Uterus (tissue), 4 donors: ENCODE results near the gene ASPRV1. TPM values are rescaled to one million over a fixed set of nuclear protein-coding genes. Genes with fewer than 3 reads are reported as not detected.

Experiments used
- DNase-seq, 2 donors: peaks; one replicate each; pipeline ENCODE4 v3.0.0-alpha.2; 2019 to 2020
- H3K27ac ChIP-seq, 2 donors: fragments of 200-600 bp; sonication (generic); 1 replicate in 1 of 2; 2 replicates in 1 of 2; pipeline ENCODE4 v1.5.1; 2016 to 2018
- H3K27me3 ChIP-seq, 2 donors: fragments of 200-600 bp; sonication (generic); one replicate each; pipeline ENCODE4 v1.5.1; 2018 to 2019; ENCODE audit warnings: control low read depth in 1 of 2
- H3K36me3 ChIP-seq, 2 donors: fragments of 200-600 bp; sonication (generic); one replicate each; pipeline ENCODE4 v1.5.1; 2019; ENCODE audit warnings: control low read depth in 1 of 2
- H3K4me1 ChIP-seq, 2 donors: fragments of 200-600 bp; sonication (generic); one replicate each; pipeline ENCODE4 v1.5.1; 2018 to 2019; ENCODE audit warnings: control low read depth in 1 of 2
- H3K4me3 ChIP-seq, 2 donors: fragments of 200-600 bp; sonication (generic); 1 replicate in 1 of 2; 2 replicates in 1 of 2; pipeline ENCODE4 v1.5.1; 2018 to 2019; ENCODE audit warnings: mild to moderate bottlenecking in 1 of 2
- H3K9me3 ChIP-seq, 2 donors: fragments of 200-600 bp; sonication (generic); one replicate each; pipeline ENCODE4 v1.5.1; 2019; ENCODE audit warnings: control low read depth in 1 of 2
- CTCF ChIP-seq, 4 experiments: fragments of 200-600 bp in 2 of 4; fragments of 450-650 bp in 2 of 4; sonication (generic) in 2 of 4; IDR thresholded peaks; one replicate each; pipeline ENCODE4 v1.5.1; 2016 to 2019; ENCODE audit warnings: antibody characterized with exemption in 4 of 4, mild to moderate bottlenecking in 2 of 4, moderate library complexity in 1 of 4
- POLR2A ChIP-seq, 2 donors: fragments of 450-650 bp; IDR thresholded peaks; one replicate each; pipeline ENCODE4 v1.6.1; 2016; ENCODE audit warnings: antibody characterized with exemption in 2 of 2, mild to moderate bottlenecking in 1 of 2, moderate library complexity in 1 of 2
- intact Hi-C: fragments of 100-400 bp; cut with DNase I; formaldehyde crosslinking; loops from one replicate; pipeline ENCODE4 v1.15.1; 2023; ENCODE audit warnings: low total_unique reads
- total RNA-seq, 4 donors: library from RNA; depleted of rRNA in 3 of 4; stranded (reverse); fragments of >200 nt in 3 of 4; gene quantifications; one replicate each; pipeline versions ENCODE4 v1.1.0 to v1.2.4, GENCODE V29; 2014 to 2023
- donor health status: DM: yes; HTN: yes; CAD: no.

Gene ASPRV1
- total RNA-seq, 4 donors from 2014 or later = 4.4 to 8.1 (median 5.2) TPM; not detected in 1

DNA sequence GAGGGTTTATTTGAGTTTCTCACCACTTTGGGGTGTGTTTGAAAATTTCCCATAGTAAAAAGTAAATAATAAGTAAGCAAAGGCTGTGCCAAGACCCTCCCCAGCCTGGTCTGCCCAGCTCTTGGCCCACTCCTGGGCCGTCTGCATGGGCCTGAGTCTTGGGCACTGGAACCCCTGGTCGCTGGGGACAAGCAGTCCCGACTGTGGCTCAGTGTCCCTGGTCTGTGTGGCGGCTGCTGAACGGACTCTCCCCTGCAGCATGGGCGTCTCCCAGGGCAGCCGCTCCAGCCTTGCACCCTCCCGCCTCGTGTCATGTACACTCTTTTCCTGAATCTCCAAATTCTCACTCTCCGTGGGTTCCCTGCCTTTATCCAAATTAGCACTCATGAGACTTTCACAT lies 7.2 kb upstream of the ASPRV1 start:
- no peak overlapping the region for H3K4me3 ChIP-seq
- DNase-seq = no peak
- H3K4me1 ChIP-seq = no peaks in the 10 kb centered on the region
- TF ChIP-seq POLR2A (IDR thresholded peaks at IDR 0.05) (no peak), CTCF (IDR thresholded peaks at IDR 0.05) (no peak)
- H3K9me3 ChIP-seq = no peaks in the 10 kb centered on the region
- H3K27me3 ChIP-seq = no peaks in the 10 kb centered on the region
- H3K36me3 ChIP-seq = no peaks in the 10 kb centered on the region
- H3K27ac ChIP-seq = no peak overlapping the region
- intact Hi-C loops = no loop called here

DNA sequence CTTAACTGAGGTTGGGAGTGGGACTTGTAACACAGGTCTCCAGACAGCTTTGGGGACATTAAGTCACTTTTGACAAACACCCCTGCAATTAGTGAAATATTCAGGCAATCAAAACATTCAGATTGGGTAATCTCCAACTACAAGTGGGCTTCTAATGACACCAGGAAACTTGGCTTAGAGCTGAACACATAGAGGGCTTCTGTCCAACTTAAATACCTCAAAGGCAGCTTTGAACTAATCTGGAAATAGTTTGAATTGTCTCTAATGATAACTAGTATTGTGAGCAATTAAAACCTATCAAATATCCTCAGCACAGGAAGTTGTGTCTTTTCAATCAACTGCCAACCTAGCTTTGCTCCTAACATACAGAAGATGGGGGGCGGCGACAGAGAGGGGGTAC lies 5.1 kb upstream of the ASPRV1 start:
- H3K9me3 ChIP-seq = no peaks in the 10 kb centered on the region
- H3K27me3 ChIP-seq = no peaks in the 10 kb centered on the region
- intact Hi-C loops = no loop called here
- no peak for TF ChIP-seq CTCF (IDR thresholded peaks at IDR 0.05)
- no peak for TF ChIP-seq POLR2A (IDR thresholded peaks at IDR 0.05)
- H3K27ac ChIP-seq = no peak overlapping the region
- no peaks in the 10 kb centered on the region for H3K36me3 ChIP-seq
- no peaks in the 10 kb centered on the region for H3K4me1 ChIP-seq
- H3K4me3 ChIP-seq = no peak overlapping the region
- no peak for DNase-seq

GRCh38 chr2:69965756-69966445 lies 4.5 kb upstream of the ASPRV1 start:
- intact Hi-C loops = no loop called here

DNA sequence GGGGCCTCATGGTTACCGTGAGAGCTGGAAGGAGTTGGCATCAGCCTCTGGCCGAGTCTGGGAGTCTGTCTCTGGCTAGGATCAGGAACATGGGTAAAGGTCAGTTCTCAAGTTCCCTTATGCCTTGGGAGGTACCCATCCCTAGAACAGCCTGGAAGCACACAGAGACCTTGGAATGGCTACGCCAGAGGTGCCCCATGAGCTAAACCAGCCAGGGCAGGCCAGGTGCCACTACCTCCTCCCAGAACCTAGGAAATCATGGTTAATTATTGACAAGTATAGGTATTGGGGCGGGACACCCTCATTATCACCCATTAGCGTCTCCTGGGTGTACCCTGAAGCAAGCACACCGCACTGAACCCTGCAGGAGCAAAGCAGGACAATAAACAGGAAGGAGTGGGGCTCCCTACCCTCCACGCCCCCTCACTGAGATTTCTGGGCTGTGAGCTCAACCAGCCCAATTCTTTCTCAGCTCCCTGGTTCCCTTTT lies 3.0 kb upstream of the ASPRV1 start:
- DNase-seq = no peak
- intact Hi-C loops = no loop called here
- Histone ChIP-seq H3K36me3 (no peaks in the 10 kb centered on the region), H3K27ac (no peak overlapping the region), H3K4me1 (no peaks in the 10 kb centered on the region), H3K4me3 (no peak overlapping the region), H3K9me3 (no peaks in the 10 kb centered on the region), H3K27me3 (no peaks in the 10 kb centered on the region)
- no peak for TF ChIP-seq CTCF (IDR thresholded peaks at IDR 0.05)
- no peak for TF ChIP-seq POLR2A (IDR thresholded peaks at IDR 0.05)

More at GRCh38 chr2:69965756-69966445, 4.5 kb upstream of the ASPRV1 start:
- TF ChIP-seq POLR2A (IDR thresholded peaks at IDR 0.05) (no peak), CTCF (IDR thresholded peaks at IDR 0.05) (no peak)
- no peak overlapping the region for H3K4me3 ChIP-seq
- no peaks in the 10 kb centered on the region for H3K9me3 ChIP-seq
- H3K4me1 ChIP-seq = no peaks in the 10 kb centered on the region
- H3K27me3 ChIP-seq = no peaks in the 10 kb centered on the region
- H3K36me3 ChIP-seq = no peaks in the 10 kb centered on the region
- no peak for DNase-seq
- H3K27ac ChIP-seq = no peak overlapping the region

DNA sequence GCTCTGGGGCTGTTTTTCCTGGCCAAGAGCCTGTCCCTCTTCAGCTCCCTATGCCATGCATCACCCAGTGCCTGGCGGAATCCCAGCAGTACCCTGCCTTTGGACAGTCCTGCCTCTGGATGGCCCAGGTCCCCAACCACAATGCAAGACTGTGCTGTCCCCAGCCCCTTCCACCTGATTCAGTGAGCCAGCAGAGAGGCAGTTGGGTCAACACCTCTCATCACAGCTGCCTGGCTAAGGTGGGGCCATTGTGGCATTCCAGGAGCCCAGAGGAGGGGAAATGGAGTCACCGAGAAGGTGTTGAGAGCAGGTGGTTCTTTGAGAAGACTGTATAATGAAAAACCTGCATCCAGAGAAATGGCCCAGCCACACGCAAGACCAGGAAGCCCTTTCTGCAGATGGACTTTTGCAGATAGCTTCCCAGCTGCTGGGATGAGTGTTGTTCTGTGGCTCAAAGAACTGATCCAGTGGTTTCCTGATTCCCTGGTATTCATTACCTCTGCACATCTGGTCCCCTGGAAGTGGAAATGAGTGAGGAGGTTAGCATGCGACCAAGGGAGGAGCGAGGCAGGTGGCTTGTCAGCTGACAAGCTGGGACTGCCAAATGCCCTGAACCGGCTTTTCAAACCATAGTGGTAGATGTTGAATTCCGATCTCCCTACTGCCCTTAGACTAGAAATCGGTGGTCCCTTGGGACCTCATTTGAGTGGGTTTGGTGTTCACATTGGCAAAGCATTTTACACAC lies 1.7 kb upstream of the ASPRV1 start:
- DNase-seq = no peak
- Histone ChIP-seq H3K4me3 (no peak overlapping the region), H3K36me3 (no peaks in the 10 kb centered on the region), H3K27me3 (no peaks in the 10 kb centered on the region), H3K4me1 (no peaks in the 10 kb centered on the region), H3K9me3 (no peaks in the 10 kb centered on the region), H3K27ac (no peak overlapping the region)
- no peak for TF ChIP-seq POLR2A (IDR thresholded peaks at IDR 0.05)
- no peak for TF ChIP-seq CTCF (IDR thresholded peaks at IDR 0.05)
- intact Hi-C loops = no loop called here
